Measurements from ENCODE around the gene SUPT6H.

SUPT6H gene

DNA sequence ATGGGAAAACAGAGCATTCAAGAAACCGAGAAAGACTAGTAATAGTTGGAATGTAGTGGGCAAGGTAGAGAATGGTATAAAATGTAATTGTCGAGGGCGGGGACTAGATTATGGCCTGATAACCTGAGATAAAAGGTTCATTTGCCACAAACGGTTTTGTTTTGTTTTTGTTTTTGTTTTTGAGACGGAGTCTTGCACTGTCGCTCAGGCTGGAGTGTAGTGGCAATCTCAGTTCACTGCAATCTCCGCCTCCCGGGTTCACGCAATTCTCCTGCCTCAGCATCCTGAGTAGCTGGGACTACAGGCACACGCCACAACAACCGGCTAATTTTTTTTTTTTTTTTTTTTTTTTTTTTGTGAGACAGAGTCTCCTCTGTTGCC lies 67.9 kb downstream of the SUPT6H start:
- no peak for DNase-seq
- H3K79me1 ChIP-seq (replicated peaks; ENCODE audit: low read length, poor library complexity, severe bottlenecking) = peaks cover 2% of the 10 kb centered on the region
- H3K4me3 ChIP-seq (ENCODE audit: insufficient read depth in 1 of 2, low read depth in 1 of 2, low read length in 2 of 2) = no peak overlapping the region

GRCh38 chr17:28733346-28733745 lies 71.3 kb downstream of the SUPT6H start:
- H4K91ac ChIP-seq (ENCODE audit: low read length) = no peak overlapping the region
- no peak overlapping the region for H3K4ac ChIP-seq (ENCODE audit: low read depth in 1 of 2, low read length in 2 of 2)
- no peak overlapping the region for H2AK5ac ChIP-seq (ENCODE audit: low read length, severe bottlenecking)
- H3K23ac ChIP-seq (ENCODE audit: low read length in 2 of 2) = no peak overlapping the region
- H2BK15ac ChIP-seq (ENCODE audit: low read depth, poor library complexity, severe bottlenecking) = no peak overlapping the region
- DNase-seq = no peak
- H3K9ac ChIP-seq (ENCODE audit: low read length) = no peak overlapping the region
- H4K8ac ChIP-seq (ENCODE audit: low read length) = no peak overlapping the region
- H3K4me2 ChIP-seq (ENCODE audit: low read length, poor library complexity, severe bottlenecking) = no peak overlapping the region
- H2AFZ ChIP-seq (ENCODE audit: low read depth, low read length) = no peak overlapping the region
- H2BK12ac ChIP-seq (ENCODE audit: low read length in 2 of 2) = no peak overlapping the region
- H3K36me3 ChIP-seq (ENCODE audit: control insufficient read depth in 1 of 2, insufficient read depth in 2 of 2, low read depth in 1 of 2, low read length in 2 of 2) = peaks cover 11 to 21% of the 10 kb centered on the region in 2 experiments
- no peak overlapping the region for H3K18ac ChIP-seq (ENCODE audit: low read depth in 1 of 2, low read length in 2 of 2)
- H2BK5ac ChIP-seq (ENCODE audit: low read depth, low read length, poor library complexity, severe bottlenecking) = no peak overlapping the region
- no peak overlapping the region for H3K4me3 ChIP-seq (ENCODE audit: insufficient read depth in 1 of 2, low read depth in 1 of 2, low read length in 2 of 2)
- H3K27me3 ChIP-seq (ENCODE audit: control insufficient read depth in 1 of 2, insufficient read depth in 1 of 2, low read length in 2 of 2) = no peaks in the 10 kb centered on the region
- no peak overlapping the region for H3K14ac ChIP-seq (ENCODE audit: low read length in 2 of 2)
- no peak overlapping the region for H3K27ac ChIP-seq (ENCODE audit: low read length, poor library complexity, severe bottlenecking)
- 96% methylated on average over 1 of the region's 1 CpG for WGBS
- peaks cover 7% of the 10 kb centered on the region for H3K4me1 ChIP-seq (ENCODE audit: control insufficient read depth, insufficient read depth, low read depth, low read length)
- H3K79me1 ChIP-seq (replicated peaks; ENCODE audit: low read length, poor library complexity, severe bottlenecking) = peaks cover 2% of the 10 kb centered on the region
- H3K9me3 ChIP-seq (ENCODE audit: control insufficient read depth, low read length) = no peaks in the 10 kb centered on the region
- H2BK120ac ChIP-seq (ENCODE audit: low read depth, low read length) = no peak overlapping the region

More for the DNA sequence above, 67.9 kb downstream of the SUPT6H start:
- 91% methylated on average over 11 of the region's 11 CpGs for WGBS
- Histone ChIP-seq H3K18ac (ENCODE audit: low read depth in 1 of 2, low read length in 2 of 2) (no peak overlapping the region), H3K27me3 (ENCODE audit: control insufficient read depth in 1 of 2, insufficient read depth in 1 of 2, low read length in 2 of 2) (no peaks in the 10 kb centered on the region), H3K4me2 (ENCODE audit: low read length, poor library complexity, severe bottlenecking) (no peak overlapping the region), H3K14ac (ENCODE audit: low read length in 2 of 2) (no peak overlapping the region), H3K4me1 (ENCODE audit: control insufficient read depth, insufficient read depth, low read depth, low read length) (peaks cover 18% of the 10 kb centered on the region), H3K23ac (ENCODE audit: low read length in 2 of 2) (no peak overlapping the region), H3K9ac (ENCODE audit: low read length) (no peak overlapping the region), H3K9me3 (ENCODE audit: control insufficient read depth, low read length) (no peaks in the 10 kb centered on the region), H4K91ac (ENCODE audit: low read length) (no peak overlapping the region), H4K8ac (ENCODE audit: low read length) (no peak overlapping the region), H2BK5ac (ENCODE audit: low read depth, low read length, poor library complexity, severe bottlenecking) (no peak overlapping the region), H3K4ac (ENCODE audit: low read depth in 1 of 2, low read length in 2 of 2) (no peak overlapping the region), H2AFZ (ENCODE audit: low read depth, low read length) (no peak overlapping the region), H2BK15ac (ENCODE audit: low read depth, poor library complexity, severe bottlenecking) (no peak overlapping the region), H3K27ac (ENCODE audit: low read length, poor library complexity, severe bottlenecking) (no peak overlapping the region), H2BK12ac (ENCODE audit: low read length in 2 of 2) (no peak overlapping the region), H2AK5ac (ENCODE audit: low read length, severe bottlenecking) (no peak overlapping the region), H3K36me3 (ENCODE audit: control insufficient read depth in 1 of 2, insufficient read depth in 2 of 2, low read depth in 1 of 2, low read length in 2 of 2) (peaks cover 7 to 9% of the 10 kb centered on the region in 2 experiments), H2BK120ac (ENCODE audit: low read depth, low read length) (no peak overlapping the region)

GRCh38 chr17:28734712-28735241 lies 72.8 kb downstream of the SUPT6H start:
- Histone ChIP-seq H3K4ac (ENCODE audit: low read depth in 1 of 2, low read length in 2 of 2) (no peak overlapping the region), H3K23ac (ENCODE audit: low read length in 2 of 2) (no peak overlapping the region), H3K14ac (ENCODE audit: low read length in 2 of 2) (no peak overlapping the region), H4K8ac (ENCODE audit: low read length) (no peak overlapping the region), H2AK5ac (ENCODE audit: low read length, severe bottlenecking) (no peak overlapping the region), H3K79me1 (replicated peaks; ENCODE audit: low read length, poor library complexity, severe bottlenecking) (peaks cover under 1% of the 10 kb centered on the region), H2BK12ac (ENCODE audit: low read length in 2 of 2) (no peak overlapping the region), H3K9ac (ENCODE audit: low read length) (no peak overlapping the region), H2BK5ac (ENCODE audit: low read depth, low read length, poor library complexity, severe bottlenecking) (no peak overlapping the region), H3K4me1 (ENCODE audit: control insufficient read depth, insufficient read depth, low read depth, low read length) (peaks cover 6% of the 10 kb centered on the region), H3K18ac (ENCODE audit: low read depth in 1 of 2, low read length in 2 of 2) (no peak overlapping the region), H3K36me3 (ENCODE audit: control insufficient read depth in 1 of 2, insufficient read depth in 2 of 2, low read depth in 1 of 2, low read length in 2 of 2) (peaks cover 19 to 25% of the 10 kb centered on the region in 2 experiments), H3K4me3 (ENCODE audit: insufficient read depth in 1 of 2, low read depth in 1 of 2, low read length in 2 of 2) (no peak overlapping the region), H3K27ac (ENCODE audit: low read length, poor library complexity, severe bottlenecking) (no peak overlapping the region), H2BK15ac (ENCODE audit: low read depth, poor library complexity, severe bottlenecking) (no peak overlapping the region), H3K9me3 (ENCODE audit: control insufficient read depth, low read length) (no peaks in the 10 kb centered on the region), H4K91ac (ENCODE audit: low read length) (no peak overlapping the region), H2BK120ac (ENCODE audit: low read depth, low read length) (no peak overlapping the region), H2AFZ (ENCODE audit: low read depth, low read length) (no peak overlapping the region), H3K4me2 (ENCODE audit: low read length, poor library complexity, severe bottlenecking) (no peak overlapping the region), H3K27me3 (ENCODE audit: control insufficient read depth in 1 of 2, insufficient read depth in 1 of 2, low read length in 2 of 2) (no peaks in the 10 kb centered on the region)
- WGBS = 98% methylated on average over 10 of the region's 10 CpGs
- no peak for DNase-seq

DNA sequence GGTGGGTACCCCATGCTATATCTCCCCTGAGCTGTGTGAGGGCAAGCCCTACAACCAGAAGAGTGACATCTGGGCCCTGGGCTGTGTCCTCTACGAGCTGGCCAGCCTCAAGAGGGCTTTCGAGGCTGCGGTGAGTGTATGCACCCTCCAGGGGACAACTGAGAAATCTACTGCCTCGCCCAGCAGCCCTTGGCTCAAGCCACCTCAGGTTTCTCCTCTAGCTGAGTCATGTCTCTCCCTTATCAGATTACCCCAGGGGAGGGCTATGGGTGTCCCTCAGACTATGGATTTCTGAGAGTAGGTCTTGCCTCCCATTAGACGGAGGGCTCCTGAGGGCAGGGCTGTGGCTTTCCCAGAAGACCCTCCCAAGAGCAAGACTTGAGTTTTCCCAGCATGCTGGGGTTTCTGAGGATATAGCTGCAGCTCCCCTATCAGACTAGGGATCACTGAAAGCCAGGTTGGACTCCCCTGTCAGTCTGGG lies 73.3 kb downstream of the SUPT6H start:
- Histone ChIP-seq H2AFZ (ENCODE audit: low read depth, low read length) (no peak overlapping the region), H2BK120ac (ENCODE audit: low read depth, low read length) (no peak overlapping the region), H3K4me2 (ENCODE audit: low read length, poor library complexity, severe bottlenecking) (no peak overlapping the region), H3K9ac (ENCODE audit: low read length) (no peak overlapping the region), H3K79me1 (replicated peaks; ENCODE audit: low read length, poor library complexity, severe bottlenecking) (no peaks in the 10 kb centered on the region), H2BK5ac (ENCODE audit: low read depth, low read length, poor library complexity, severe bottlenecking) (no peak overlapping the region), H2AK5ac (ENCODE audit: low read length, severe bottlenecking) (no peak overlapping the region), H3K27ac (ENCODE audit: low read length, poor library complexity, severe bottlenecking) (no peak overlapping the region), H3K23ac (ENCODE audit: low read length in 2 of 2) (no peak overlapping the region), H3K14ac (ENCODE audit: low read length in 2 of 2) (no peak overlapping the region), H4K91ac (ENCODE audit: low read length) (no peak overlapping the region), H3K4ac (ENCODE audit: low read depth in 1 of 2, low read length in 2 of 2) (no peak overlapping the region), H3K36me3 (ENCODE audit: control insufficient read depth in 1 of 2, insufficient read depth in 2 of 2, low read depth in 1 of 2, low read length in 2 of 2) (peaks cover 19 to 27% of the 10 kb centered on the region in 2 experiments), H3K27me3 (ENCODE audit: control insufficient read depth in 1 of 2, insufficient read depth in 1 of 2, low read length in 2 of 2) (no peaks in the 10 kb centered on the region), H2BK15ac (ENCODE audit: low read depth, poor library complexity, severe bottlenecking) (no peak overlapping the region), H3K18ac (ENCODE audit: low read depth in 1 of 2, low read length in 2 of 2) (no peak overlapping the region), H3K9me3 (ENCODE audit: control insufficient read depth, low read length) (no peaks in the 10 kb centered on the region), H3K4me1 (ENCODE audit: control insufficient read depth, insufficient read depth, low read depth, low read length) (peaks cover 6% of the 10 kb centered on the region), H2BK12ac (ENCODE audit: low read length in 2 of 2) (no peak overlapping the region), H3K4me3 (ENCODE audit: insufficient read depth in 1 of 2, low read depth in 1 of 2, low read length in 2 of 2) (no peak overlapping the region), H4K8ac (ENCODE audit: low read length) (no peak overlapping the region)
- DNase-seq = no peak
- WGBS = 78% methylated on average over 4 of the region's 5 CpGs
